SK-N-SH (cell line): ENCODE results near the gene CA10. TPM values are rescaled to one million over a fixed set of nuclear protein-coding genes. Genes with fewer than 3 reads are reported as not detected.
A peak's percentile ranks its signal among the peaks of the same experiment; 100 is the strongest.

Experiments
- CTCF ChIA-PET: fragments of 300-600, 350-600 bp; formaldehyde crosslinking; extraction: SDS; loops from one replicate; lab custom pipeline; 2021; lab: Yijun Ruan, JAX
- POLR2A ChIA-PET: fragments of 350-600 bp; sonication (Branson Sonifier 250); formaldehyde crosslinking; extraction: SDS; loops from one replicate; lab custom pipeline; 2020; ENCODE audit warnings: antibody characterized with exemption, inconsistent platforms; lab: Yijun Ruan, JAX
- DNase-seq: peaks from one replicate; pipeline ENCODE4 v3.0.0; 2012
- H2AFZ ChIP-seq: fragments of 200-600 bp; sonication (generic); 2 replicates; pipeline ENCODE4 v1.8.1; 2016; ENCODE audit warnings: antibody characterized with exemption, mild to moderate bottlenecking, low read depth
- H3F3A ChIP-seq: fragments of 200-600 bp; sonication (generic); replicated peaks from 2 replicates; pipeline ENCODE3; 2016; ENCODE audit warnings: antibody characterized with exemption, mild to moderate bottlenecking; ENCODE audit not compliant: insufficient read depth
- H3K27ac ChIP-seq, 2 experiments: fragments of 200-500 bp in 1 of 2; fragments of 200-600 bp in 1 of 2; sonication (Bioruptor generic) in 1 of 2; sonication (generic), shearing (Covaris generic) in 1 of 2; 2 replicates each; pipeline versions ENCODE4 v1.5.1 to v1.6.1; 2014 to 2016; ENCODE audit warnings: low read depth in 2 of 2, inconsistent platforms in 1 of 2, low read length in 1 of 2, mild to moderate bottlenecking in 1 of 2, mixed read lengths in 1 of 2
- H3K27me3 ChIP-seq: fragments of 200-600 bp; sonication (generic), shearing (Covaris generic); 2 replicates; pipeline ENCODE4 v1.6.1; 2016; ENCODE audit warnings: mixed run types; ENCODE audit not compliant: insufficient read depth
- H3K36me3 ChIP-seq, 2 experiments: fragments of 200-500 bp in 1 of 2; fragments of 200-600 bp in 1 of 2; sonication (Bioruptor generic) in 1 of 2; sonication (generic) in 1 of 2; replicated peaks in 1 of 2; 2 replicates each; pipeline versions ENCODE3 to v1.5.1; 2014 to 2016; ENCODE audit warnings: low read length in 1 of 2, mild to moderate bottlenecking in 1 of 2; ENCODE audit not compliant: insufficient read depth in 2 of 2, control insufficient read depth in 1 of 2
- H3K4me1 ChIP-seq, 2 experiments: fragments of 200-500 bp in 1 of 2; fragments of 200-600 bp in 1 of 2; sonication (Bioruptor generic) in 1 of 2; sonication (generic), shearing (Covaris generic) in 1 of 2; 2 replicates each; pipeline versions ENCODE4 v1.5.1 to v1.6.1; 2014 to 2016; ENCODE audit warnings: low read depth in 1 of 2, low read length in 1 of 2, mixed run types in 1 of 2; ENCODE audit not compliant: insufficient read depth in 2 of 2, control insufficient read depth in 1 of 2
- H3K4me2 ChIP-seq: fragments of 200-600 bp; sonication (generic), shearing (Covaris generic); 2 replicates; pipeline ENCODE4 v1.6.1; 2017; ENCODE audit warnings: mixed run types
- H3K4me3 ChIP-seq, 2 experiments: fragments of 200-500 bp in 1 of 2; fragments of 200-600 bp in 1 of 2; sonication (Bioruptor generic) in 1 of 2; sonication (generic), shearing (Covaris generic) in 1 of 2; 2 replicates each; pipeline versions ENCODE4 v1.5.1 to v1.8.1; 2014 to 2016; ENCODE audit warnings: low read depth in 2 of 2, inconsistent platforms in 1 of 2, low read length in 1 of 2, mild to moderate bottlenecking in 1 of 2, mixed read lengths in 1 of 2, moderate library complexity in 1 of 2
- H3K79me2 ChIP-seq: fragments of 200-600 bp; sonication (generic); 2 replicates; pipeline ENCODE4 v1.8.1; 2017; ENCODE audit warnings: mild to moderate bottlenecking; ENCODE audit not compliant: insufficient read depth
- H3K9ac ChIP-seq: fragments of 200-600 bp; sonication (generic); 2 replicates; pipeline ENCODE4 v1.6.1; 2017; ENCODE audit warnings: mixed run types
- H3K9me2 ChIP-seq: fragments of 200-600 bp; sonication (generic); 2 replicates; pipeline ENCODE4 v1.6.1; 2017; ENCODE audit warnings: mixed run types
- H3K9me3 ChIP-seq: fragments of 200-600 bp; sonication (generic); 2 replicates; pipeline ENCODE4 v1.6.1; 2017; ENCODE audit warnings: mixed run types, mild to moderate bottlenecking, moderate library complexity
- H4K20me1 ChIP-seq: fragments of 200-600 bp; sonication (generic); 2 replicates; pipeline ENCODE4 v1.6.1; 2017; ENCODE audit warnings: mild to moderate bottlenecking, mixed run types; ENCODE audit not compliant: insufficient read depth
- ELF1 ChIP-seq: IDR thresholded peaks from 2 replicates; pipeline ENCODE4 v1.4.0; 2012
- EP300 ChIP-seq, 2 experiments: IDR thresholded peaks; 2 replicates each; pipeline versions ENCODE4 v1.4.0 to v1.6.1; 2012; ENCODE audit warnings: borderline replicate concordance in 1 of 2, low read depth in 1 of 2, low read length in 1 of 2
- EZH2phosphoT487 ChIP-seq: fragments of 200-600 bp; sonication (generic); IDR thresholded peaks from 2 replicates; pipeline ENCODE4 v1.6.1; 2017; ENCODE audit warnings: low read depth, mixed run types, mild to moderate bottlenecking, antibody characterized with exemption, moderate library complexity, borderline replicate concordance
- FOXJ3 ChIP-seq: sonication (generic); formaldehyde crosslinking; IDR thresholded peaks from 2 replicates; pipeline ENCODE4 v1.5.1; 2020; ENCODE audit warnings: mild to moderate bottlenecking, missing genetic modification reagents
- FOXM1 ChIP-seq: IDR thresholded peaks from 2 replicates; pipeline ENCODE4 v1.4.0; 2012; ENCODE audit warnings: low read depth, mild to moderate bottlenecking
- GABPA ChIP-seq: IDR thresholded peaks from 2 replicates; pipeline ENCODE4 v1.4.0; 2012; ENCODE audit warnings: low read depth, mild to moderate bottlenecking
- GATA2 ChIP-seq: sonication (generic); formaldehyde crosslinking; IDR thresholded peaks from 2 replicates; pipeline ENCODE4 v1.5.0; 2020; ENCODE audit warnings: mild to moderate bottlenecking, missing genetic modification reagents
- JUND ChIP-seq: IDR thresholded peaks from 2 replicates; pipeline ENCODE4 v1.4.0; 2012
- MXI1 ChIP-seq: IDR thresholded peaks from 2 replicates; pipeline ENCODE4 v1.6.1; 2012; ENCODE audit warnings: mild to moderate bottlenecking, low read depth, low read length, improper control_type of control experiment
- NRF1 ChIP-seq: IDR thresholded peaks from 2 replicates; pipeline ENCODE4 v1.6.1; 2012; ENCODE audit warnings: low read depth, mild to moderate bottlenecking, low read length
- RAD21 ChIP-seq: IDR thresholded peaks from 2 replicates; pipeline ENCODE4 v1.6.1; 2012; ENCODE audit warnings: mild to moderate bottlenecking, low read length
- RFX5 ChIP-seq: IDR thresholded peaks from 2 replicates; pipeline ENCODE4 v1.6.1; 2012; ENCODE audit warnings: mild to moderate bottlenecking, improper control_type of control experiment, low read length
- SMC3 ChIP-seq: IDR thresholded peaks from 2 replicates; pipeline ENCODE4 v1.6.1; 2012; ENCODE audit warnings: low read depth, low read length, improper control_type of control experiment
- WGBS: methylation state at CpG from one replicate; pipeline ENCODE4 v1.1.6; 2017; ENCODE audit warnings: low lambda C conversion rate; 5-methylcytosine and 5-hydroxymethylcytosine counted together
- polyA plus RNA-seq, 3 experiments: library from polyadenylated mRNA; depleted of rRNA; stranded (reverse); fragments of >200 nt; gene quantifications; 2 replicates each; pipeline ENCODE4 v1.2.3, GENCODE V29; 2012
- TF ChIP-seq, protein P1 (sequence below): fragments of 150-350 bp; IDR thresholded peaks from 2 replicates; pipeline ENCODE4 v1.6.1; 2016; ENCODE audit warnings: mild to moderate bottlenecking, low read depth, low read length
- TF ChIP-seq, protein P2 (sequence below): IDR thresholded peaks from 2 replicates; pipeline ENCODE4 v1.4.0; 2012; ENCODE audit warnings: low read depth, borderline replicate concordance
- TF ChIP-seq, protein P3 (sequence below): fragments of 200-600 bp; sonication (generic); IDR thresholded peaks from 2 replicates; pipeline ENCODE4 v1.6.1; 2017; ENCODE audit warnings: antibody characterized with exemption, mild to moderate bottlenecking, moderate library complexity
- TF ChIP-seq, protein P4 (sequence below): IDR thresholded peaks from 2 replicates; pipeline ENCODE4 v1.4.0; 2012; ENCODE audit warnings: low read depth

The CA10 gene
- polyA plus RNA-seq, 1 of the 3 experiments (the other 2 are of a cell fraction), result not detected

DNA sequence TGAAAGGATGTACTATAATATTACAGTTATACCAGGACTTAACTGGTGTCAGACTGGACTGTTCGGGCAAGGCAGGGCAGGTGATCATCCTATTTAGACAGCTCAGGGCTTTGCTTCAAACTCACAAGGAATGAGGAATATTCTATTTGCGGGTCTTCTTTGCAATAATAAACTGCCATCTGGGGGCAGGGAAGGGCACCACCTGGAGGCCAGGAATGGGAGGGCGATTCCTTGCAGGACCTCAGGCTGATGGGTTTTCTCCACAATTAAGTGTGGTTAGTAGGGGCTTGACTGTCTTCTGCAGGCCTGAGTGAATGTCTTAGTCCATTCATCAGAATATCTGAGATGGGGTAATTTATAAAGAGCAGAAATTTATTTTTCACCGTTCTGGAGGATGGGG lies 424.1 kb downstream of the CA10 start:
- no peaks in the 10 kb centered on the region for H3F3A ChIP-seq
- TF ChIP-seq EZH2phosphoT487 (no peak), FOXJ3 (CRISPR knock-in tag) (no peak), GABPA (no peak), JUND (no peak), RAD21 (peak; percentile 11; the same call in 1 of the 2 replicates), GATA2 (no peak), ELF1 (no peak), FOXM1 (no peak), MXI1 (no peak), RFX5 (no peak), EP300 (IDR thresholded peaks at IDR 0.05; ENCODE audit: borderline replicate concordance in 1 of 2, low read depth in 1 of 2, low read length in 1 of 2) (no peak), NRF1 (no peak), SMC3 (no peak)
- TF ChIP-seq, protein P1, sequence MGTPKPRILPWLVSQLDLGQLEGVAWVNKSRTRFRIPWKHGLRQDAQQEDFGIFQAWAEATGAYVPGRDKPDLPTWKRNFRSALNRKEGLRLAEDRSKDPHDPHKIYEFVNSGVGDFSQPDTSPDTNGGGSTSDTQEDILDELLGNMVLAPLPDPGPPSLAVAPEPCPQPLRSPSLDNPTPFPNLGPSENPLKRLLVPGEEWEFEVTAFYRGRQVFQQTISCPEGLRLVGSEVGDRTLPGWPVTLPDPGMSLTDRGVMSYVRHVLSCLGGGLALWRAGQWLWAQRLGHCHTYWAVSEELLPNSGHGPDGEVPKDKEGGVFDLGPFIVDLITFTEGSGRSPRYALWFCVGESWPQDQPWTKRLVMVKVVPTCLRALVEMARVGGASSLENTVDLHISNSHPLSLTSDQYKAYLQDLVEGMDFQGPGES, result no peak
- TF ChIP-seq, protein P2, sequence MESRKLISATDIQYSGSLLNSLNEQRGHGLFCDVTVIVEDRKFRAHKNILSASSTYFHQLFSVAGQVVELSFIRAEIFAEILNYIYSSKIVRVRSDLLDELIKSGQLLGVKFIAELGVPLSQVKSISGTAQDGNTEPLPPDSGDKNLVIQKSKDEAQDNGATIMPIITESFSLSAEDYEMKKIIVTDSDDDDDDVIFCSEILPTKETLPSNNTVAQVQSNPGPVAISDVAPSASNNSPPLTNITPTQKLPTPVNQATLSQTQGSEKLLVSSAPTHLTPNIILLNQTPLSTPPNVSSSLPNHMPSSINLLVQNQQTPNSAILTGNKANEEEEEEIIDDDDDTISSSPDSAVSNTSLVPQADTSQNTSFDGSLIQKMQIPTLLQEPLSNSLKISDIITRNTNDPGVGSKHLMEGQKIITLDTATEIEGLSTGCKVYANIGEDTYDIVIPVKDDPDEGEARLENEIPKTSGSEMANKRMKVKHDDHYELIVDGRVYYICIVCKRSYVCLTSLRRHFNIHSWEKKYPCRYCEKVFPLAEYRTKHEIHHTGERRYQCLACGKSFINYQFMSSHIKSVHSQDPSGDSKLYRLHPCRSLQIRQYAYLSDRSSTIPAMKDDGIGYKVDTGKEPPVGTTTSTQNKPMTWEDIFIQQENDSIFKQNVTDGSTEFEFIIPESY, result no peak
- TF ChIP-seq, protein P3, sequence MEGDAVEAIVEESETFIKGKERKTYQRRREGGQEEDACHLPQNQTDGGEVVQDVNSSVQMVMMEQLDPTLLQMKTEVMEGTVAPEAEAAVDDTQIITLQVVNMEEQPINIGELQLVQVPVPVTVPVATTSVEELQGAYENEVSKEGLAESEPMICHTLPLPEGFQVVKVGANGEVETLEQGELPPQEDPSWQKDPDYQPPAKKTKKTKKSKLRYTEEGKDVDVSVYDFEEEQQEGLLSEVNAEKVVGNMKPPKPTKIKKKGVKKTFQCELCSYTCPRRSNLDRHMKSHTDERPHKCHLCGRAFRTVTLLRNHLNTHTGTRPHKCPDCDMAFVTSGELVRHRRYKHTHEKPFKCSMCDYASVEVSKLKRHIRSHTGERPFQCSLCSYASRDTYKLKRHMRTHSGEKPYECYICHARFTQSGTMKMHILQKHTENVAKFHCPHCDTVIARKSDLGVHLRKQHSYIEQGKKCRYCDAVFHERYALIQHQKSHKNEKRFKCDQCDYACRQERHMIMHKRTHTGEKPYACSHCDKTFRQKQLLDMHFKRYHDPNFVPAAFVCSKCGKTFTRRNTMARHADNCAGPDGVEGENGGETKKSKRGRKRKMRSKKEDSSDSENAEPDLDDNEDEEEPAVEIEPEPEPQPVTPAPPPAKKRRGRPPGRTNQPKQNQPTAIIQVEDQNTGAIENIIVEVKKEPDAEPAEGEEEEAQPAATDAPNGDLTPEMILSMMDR, result peak; percentile 31
- TF ChIP-seq, protein P4, sequence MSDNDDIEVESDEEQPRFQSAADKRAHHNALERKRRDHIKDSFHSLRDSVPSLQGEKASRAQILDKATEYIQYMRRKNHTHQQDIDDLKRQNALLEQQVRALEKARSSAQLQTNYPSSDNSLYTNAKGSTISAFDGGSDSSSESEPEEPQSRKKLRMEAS, result no peak
- TF ChIP-seq, all 33 proteins: peak for 2
- Histone ChIP-seq H3K9me3 (no peaks in the 10 kb centered on the region), H3K4me2 (no peak overlapping the region), H3K4me1 (peaks cover 0 to 3% of the 10 kb centered on the region in 2 experiments; a peak in 1 of 4 replicates), H3K36me3 (no peaks in the 10 kb centered on the region), H2AFZ (no peak overlapping the region), H4K20me1 (no peaks in the 10 kb centered on the region), H3K9ac (no peak overlapping the region), H3K27ac (no peak overlapping the region), H3K9me2 (no peaks in the 10 kb centered on the region), H3K79me2 (no peaks in the 10 kb centered on the region), H3K27me3 (no peaks in the 10 kb centered on the region), H3K4me3 (peak overlapping the region in 1 of 2 experiments; percentile 38; a peak in 1 of 4 replicates)
- WGBS, result 45% methylated on average over 3 of the region's 4 CpGs
- DNase-seq, result no peak
- POLR2A ChIA-PET, result no interaction called here
- CTCF ChIA-PET, result interaction anchor here (1.2 to 2.2 kb wide), 5 partner anchors 15 to 363 kb away, joined by 3 to 10 read pairs (median 6); no protein-coding TSS in a partner anchor
